GM19452 (cell line): ENCODE data around the gene ZNF366.

Experiments
- ATAC-seq: cut with Tn5 transposase; IDR thresholded peaks from one replicate; pipeline ENCODE4 v1.9.1; 2021; ENCODE audit not compliant: unreplicated experiment

Gene ZNF366

GRCh38 chr5:72465601-72466563, 41.3 kb downstream of the ZNF366 start:
- ATAC-seq = peak; percentile 71

GRCh38 chr5:72465066-72465465, 42.1 kb downstream of the ZNF366 start:
- peak; percentile 23 for ATAC-seq

GRCh38 chr5:72464071-72464470, 43.1 kb downstream of the ZNF366 start:
- ATAC-seq = no peak

- ATAC-seq = no peak
Measured at GRCh38 chr5:72463449-72464052, 43.7 kb downstream of the ZNF366 start.

- ATAC-seq = no peak
Measured at GRCh38 chr5:72460413-72460812, 46.8 kb downstream of the ZNF366 start.

- ATAC-seq = no peak
Measured at GRCh38 chr5:72459913-72460312, 47.3 kb downstream of the ZNF366 start.

- no peak for ATAC-seq
Measured at GRCh38 chr5:72459089-72459661, 48.0 kb downstream of the ZNF366 start.

GRCh38 chr5:72458407-72458806, 48.8 kb downstream of the ZNF366 start:
- no peak for ATAC-seq

- no peak for ATAC-seq
Measured at GRCh38 chr5:72457491-72457890, 49.7 kb downstream of the ZNF366 start.

GRCh38 chr5:72456391-72457074, 50.7 kb downstream of the ZNF366 start:
- ATAC-seq = no peak

GRCh38 chr5:72455476-72455875, 51.7 kb downstream of the ZNF366 start:
- no peak for ATAC-seq

- no peak for ATAC-seq
Measured at GRCh38 chr5:72454996-72455395, 52.2 kb downstream of the ZNF366 start.

GRCh38 chr5:72453246-72453775, 53.9 kb downstream of the ZNF366 start:
- ATAC-seq = no peak

GRCh38 chr5:72452515-72453245, 54.5 kb downstream of the ZNF366 start:
- ATAC-seq = peak; percentile 18

- peak; percentile 82 for ATAC-seq
Measured at GRCh38 chr5:72451741-72452505, 55.3 kb downstream of the ZNF366 start.

- no peak for ATAC-seq
Measured at GRCh38 chr5:72448368-72448767, 58.8 kb downstream of the ZNF366 start.

GRCh38 chr5:72447751-72448150, 59.5 kb downstream of the ZNF366 start:
- no peak for ATAC-seq

- no peak for ATAC-seq
Measured at GRCh38 chr5:72445969-72446368, 61.2 kb downstream of the ZNF366 start.

- no peak for ATAC-seq
Measured at GRCh38 chr5:72443883-72444282, 63.3 kb downstream of the ZNF366 start.
